Fibroblast of mammary gland (primary cell): ENCODE results near the gene IFT80.
A peak's percentile ranks its signal among the peaks of the same experiment; 100 is the strongest.
"Not testable (repeated sequence)": the region's sequence is repeated elsewhere in the genome, so short reads cannot be mapped to it uniquely, and the experiment has no call there.

Experiments used
- DNase-seq: peaks from one replicate; pipeline ENCODE4 v3.0.0-alpha.2; 2010; ENCODE audit warnings: low read depth
- H3K4me3 ChIP-seq: 2 replicates; pipeline ENCODE4 v1.5.1; 2011; ENCODE audit warnings: low read depth, mild to moderate bottlenecking, low read length, moderate library complexity; ENCODE audit not compliant: control insufficient read depth
- TF ChIP-seq, protein P1 (sequence below): conservative IDR thresholded peaks from 2 replicates; pipeline ENCODE4 v1.5.1; 2011; ENCODE audit warnings: low read depth, low read length, inconsistent platforms; ENCODE audit not compliant: control insufficient read depth, insufficient read depth

The IFT80 gene

DNA sequence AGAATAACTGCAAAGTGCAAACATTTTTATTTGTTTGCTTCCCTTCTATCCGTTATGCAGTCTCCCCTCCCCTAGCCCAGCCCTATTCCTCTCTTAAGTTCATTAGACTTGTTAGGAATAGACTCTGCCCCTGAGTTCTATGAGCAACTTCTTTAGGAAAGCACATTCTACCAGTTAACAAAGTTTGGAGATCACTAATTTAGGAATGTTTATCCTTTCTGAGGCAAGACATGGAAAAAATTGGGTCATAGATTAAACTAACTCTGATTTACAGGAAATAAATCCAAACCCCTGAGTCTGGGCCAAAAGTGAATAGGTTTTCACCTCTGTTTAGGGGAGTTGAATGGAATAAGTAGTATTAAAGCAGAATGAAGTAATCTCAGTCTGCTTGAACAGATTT is 139.4 kb downstream of the IFT80 start:
- DNase-seq = peak; percentile 29
- H3K4me3 ChIP-seq = no peak overlapping the region
- TF ChIP-seq, protein P1, sequence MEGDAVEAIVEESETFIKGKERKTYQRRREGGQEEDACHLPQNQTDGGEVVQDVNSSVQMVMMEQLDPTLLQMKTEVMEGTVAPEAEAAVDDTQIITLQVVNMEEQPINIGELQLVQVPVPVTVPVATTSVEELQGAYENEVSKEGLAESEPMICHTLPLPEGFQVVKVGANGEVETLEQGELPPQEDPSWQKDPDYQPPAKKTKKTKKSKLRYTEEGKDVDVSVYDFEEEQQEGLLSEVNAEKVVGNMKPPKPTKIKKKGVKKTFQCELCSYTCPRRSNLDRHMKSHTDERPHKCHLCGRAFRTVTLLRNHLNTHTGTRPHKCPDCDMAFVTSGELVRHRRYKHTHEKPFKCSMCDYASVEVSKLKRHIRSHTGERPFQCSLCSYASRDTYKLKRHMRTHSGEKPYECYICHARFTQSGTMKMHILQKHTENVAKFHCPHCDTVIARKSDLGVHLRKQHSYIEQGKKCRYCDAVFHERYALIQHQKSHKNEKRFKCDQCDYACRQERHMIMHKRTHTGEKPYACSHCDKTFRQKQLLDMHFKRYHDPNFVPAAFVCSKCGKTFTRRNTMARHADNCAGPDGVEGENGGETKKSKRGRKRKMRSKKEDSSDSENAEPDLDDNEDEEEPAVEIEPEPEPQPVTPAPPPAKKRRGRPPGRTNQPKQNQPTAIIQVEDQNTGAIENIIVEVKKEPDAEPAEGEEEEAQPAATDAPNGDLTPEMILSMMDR = no peak

DNA sequence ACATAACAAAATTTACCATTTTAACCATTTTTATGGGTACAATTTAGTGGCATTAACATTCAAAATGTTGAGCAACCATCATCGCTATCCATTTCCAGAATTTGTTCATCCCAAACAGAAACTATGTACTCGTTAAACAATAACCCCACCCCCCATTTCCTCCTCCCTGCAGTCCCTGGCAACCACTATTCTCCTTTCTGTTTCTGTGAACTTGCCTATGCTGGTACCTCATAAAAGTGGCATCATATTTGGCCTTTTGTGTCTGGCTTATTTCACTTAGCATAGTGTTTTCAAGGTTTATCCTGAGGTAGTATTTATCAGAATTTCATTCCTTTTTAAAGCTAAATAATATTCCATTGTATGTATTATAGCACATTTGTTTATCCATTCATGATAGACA is 141.4 kb downstream of the IFT80 start:
- H3K4me3 ChIP-seq = no peak overlapping the region
- TF ChIP-seq, protein P1 = no peak
- no peak for DNase-seq

DNA sequence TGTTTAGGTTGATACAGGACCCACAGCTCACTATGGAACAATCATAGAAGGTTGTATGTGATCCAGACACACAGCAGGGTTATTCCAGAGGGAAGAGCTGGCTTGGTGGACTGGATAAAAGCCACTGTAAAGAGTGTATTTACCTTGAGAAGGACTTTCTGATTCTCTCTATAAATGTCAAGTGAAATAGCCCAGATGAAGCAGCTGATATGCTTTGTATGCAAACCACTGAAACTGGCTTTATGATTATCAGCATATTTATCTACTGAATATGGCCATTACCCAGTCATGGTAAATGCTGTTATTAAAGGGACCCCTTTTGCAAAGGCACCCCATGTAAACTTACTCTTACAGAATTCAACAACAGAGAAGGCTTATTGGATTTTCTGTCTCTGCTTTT is 145.7 kb downstream of the IFT80 start:
- TF ChIP-seq, protein P1 = no peak
- no peak overlapping the region for H3K4me3 ChIP-seq
- DNase-seq = no peak

DNA sequence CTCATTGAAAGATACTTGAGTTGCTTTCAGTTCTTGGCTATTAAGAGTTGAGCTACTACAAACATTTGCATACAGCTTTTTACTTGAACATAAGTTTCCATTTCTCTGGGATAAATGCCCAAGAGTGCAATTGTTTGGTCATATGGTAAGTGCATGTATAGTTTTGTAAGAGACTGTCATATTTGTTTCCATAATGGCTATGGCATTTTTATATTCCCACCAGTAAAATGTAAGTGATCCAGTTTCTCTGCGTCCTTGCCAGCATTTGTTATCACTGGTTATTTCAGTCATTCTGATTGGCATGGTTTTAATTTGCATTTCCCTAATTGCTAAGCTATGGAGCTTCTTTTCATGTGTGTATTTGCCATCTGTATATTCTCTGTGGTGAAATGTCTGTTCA is 151.3 kb downstream of the IFT80 start:
- no peak for DNase-seq
- TF ChIP-seq, protein P1 = no peak

DNA sequence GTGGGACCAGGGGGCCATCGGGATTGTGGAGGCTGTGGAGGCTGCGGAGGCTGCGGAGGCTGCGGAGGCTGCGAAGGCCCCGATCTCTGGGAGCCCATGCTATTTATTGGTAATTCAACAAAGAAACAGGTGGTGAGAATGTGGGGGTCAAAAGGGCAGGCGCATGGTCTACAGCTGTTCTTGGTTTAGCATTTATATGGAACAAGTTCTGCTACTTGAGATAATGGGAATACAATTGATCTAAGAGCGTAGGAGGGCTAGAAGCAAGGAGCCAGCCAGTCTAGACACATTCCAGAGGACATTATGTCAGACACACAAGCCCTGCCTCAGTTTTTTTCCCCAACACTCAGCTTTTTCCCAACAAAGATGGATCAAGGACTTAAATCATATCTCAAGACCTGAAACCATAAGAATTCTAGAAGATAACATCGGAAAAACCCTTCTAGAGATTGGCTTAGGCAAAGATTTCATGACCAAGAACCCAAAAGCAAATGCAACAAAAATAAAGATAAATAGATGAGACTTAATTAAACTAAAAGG is 153.7 kb downstream of the IFT80 start:
- TF ChIP-seq, protein P1 = no peak
- no peak for DNase-seq
- H3K4me3 ChIP-seq = no peak overlapping the region

More for the DNA sequence above, 151.3 kb downstream of the IFT80 start:
- H3K4me3 ChIP-seq = no peak overlapping the region

DNA sequence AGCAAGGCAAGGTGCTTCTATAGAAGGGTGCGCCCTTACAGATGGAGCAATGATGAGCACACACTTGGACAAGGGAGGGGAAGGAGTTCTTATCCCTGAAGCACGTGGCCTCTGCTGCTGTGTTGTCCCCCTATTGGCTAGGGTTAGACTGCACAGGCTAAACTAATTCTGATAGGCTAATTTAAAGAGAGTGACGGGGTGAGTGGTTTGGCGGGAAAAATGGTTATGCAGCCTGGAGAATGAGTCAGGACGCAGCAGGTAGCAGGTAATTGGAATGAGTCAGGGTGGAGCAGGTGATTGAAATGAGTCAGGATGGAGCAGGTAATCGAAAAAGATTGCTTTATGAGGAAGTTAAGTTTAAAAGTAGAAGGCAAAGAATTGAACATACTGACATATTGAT is 158.3 kb downstream of the IFT80 start:
- DNase-seq, H3K4me3 ChIP-seq: not testable (repeated sequence)

DNA sequence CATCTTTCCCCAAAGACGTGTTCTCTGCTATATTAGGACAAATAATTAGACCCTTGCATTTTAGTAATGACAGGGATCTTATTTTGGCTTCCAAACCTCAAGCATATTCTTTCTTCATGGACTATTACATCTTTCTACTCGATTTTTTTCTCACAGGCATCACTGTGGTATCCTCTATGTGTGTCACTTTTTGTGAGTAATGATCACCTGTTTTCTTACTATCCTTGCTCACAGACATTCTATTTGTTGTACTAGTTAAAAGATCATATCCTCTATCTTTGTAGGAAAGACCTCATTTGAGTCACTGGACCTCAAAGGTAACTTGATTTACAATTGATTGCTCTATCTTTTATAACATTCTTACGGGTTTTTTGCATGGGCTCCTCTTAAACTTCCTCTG is 167.0 kb downstream of the IFT80 start:
- DNase-seq = no peak
- H3K4me3 ChIP-seq = no peak overlapping the region

More for the DNA sequence above, 167.0 kb downstream of the IFT80 start:
- TF ChIP-seq, protein P1 = no peak
